ENCODE data around the gene TMC3.

DNA sequence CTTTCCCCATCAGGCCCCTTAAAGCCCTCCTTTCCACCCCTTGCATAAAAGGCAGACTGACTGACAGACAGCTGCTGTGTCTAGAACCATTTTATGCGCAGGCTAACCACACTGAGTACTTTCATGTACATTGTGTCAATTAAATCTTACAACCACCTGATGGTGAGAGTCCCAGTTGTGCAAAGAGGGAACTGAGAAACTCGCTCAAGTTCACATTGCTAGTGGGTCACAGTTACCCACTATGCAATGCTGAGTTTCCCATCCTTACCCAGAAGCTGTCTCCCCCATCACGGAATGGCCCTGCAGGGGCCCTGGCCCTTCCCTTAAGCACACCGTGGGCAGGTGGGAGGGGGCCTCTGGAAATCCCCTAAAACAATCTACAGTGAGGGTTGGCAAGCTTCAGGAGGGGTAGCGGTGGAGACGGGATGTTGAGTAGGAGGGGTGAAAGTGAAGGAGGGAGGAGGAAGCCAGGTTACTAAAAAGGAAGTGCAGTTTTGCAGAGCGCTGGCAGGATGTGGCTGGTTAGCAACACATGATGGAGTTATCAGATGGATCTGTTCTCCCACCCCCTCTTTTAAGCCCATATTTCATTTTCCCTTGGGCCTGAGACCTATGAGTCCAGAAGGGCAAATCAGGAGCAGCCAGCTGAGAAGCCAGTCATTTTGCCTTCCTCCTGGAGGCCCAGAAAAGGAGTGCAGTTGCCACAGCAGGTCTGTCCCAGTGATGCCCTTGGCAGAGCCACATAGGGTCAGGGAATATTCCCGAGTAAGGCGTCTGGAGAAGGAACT lies 80.1 kb downstream of the TMC3 start:
- TF ChIP-seq CTCF (IDR thresholded peaks at IDR 0.05 in 8 of 11, conservative IDR thresholded peaks at IDR 0.05 in 3 of 11) = no peak
- peak in 2 of 3 donors; percentile 73 to 87 for TF ChIP-seq POLR2A (IDR thresholded peaks at IDR 0.05)

Measured in spleen (tissue), 7 donors.